Panc1 (cell line): Measurements from ENCODE around the gene MAML3. TPM values are rescaled to one million over a fixed set of nuclear protein-coding genes. Genes with fewer than 3 reads are reported as not detected.

ENCODE experiments used
- ATAC-seq: fragments of 200-7000 bp; cut with Tn5 transposase; 2 replicates; pipeline ENCODE4 v1.9.1; 2020; ENCODE audit warnings: mild to moderate bottlenecking, moderate library complexity
- BruUV-seq: library from RNA; stranded (reverse); fragments of 400-500 nt; replicated peaks from 2 replicates; lab custom pipeline; 2021; lab: Mats Ljungman, UMichigan
- CTCF ChIA-PET: fragments of 300-600 bp; sonication (Branson Sonifier 250); formaldehyde crosslinking; loops from one replicate; lab custom pipeline; 2022; ENCODE audit warnings: antibody characterized with exemption; lab: Charles Lee
- POLR2A ChIA-PET: fragments of 300-600 bp; sonication (Branson Sonifier 250); formaldehyde crosslinking; loops from one replicate; lab custom pipeline; 2022; ENCODE audit warnings: antibody characterized with exemption; lab: Charles Lee
- DNase-seq: peaks from one replicate; pipeline ENCODE4 v3.0.0-alpha.2; 2010; ENCODE audit warnings: low read depth, low spot score
- H3K27ac ChIP-seq: 2 replicates; pipeline ENCODE4 v1.5.1; 2011; ENCODE audit warnings: mild to moderate bottlenecking, low read length, inconsistent platforms
- H3K27me3 ChIP-seq: fragments of 200-500 bp; sonication (Bioruptor generic); 2 replicates; pipeline ENCODE4 v1.6.0; 2014; ENCODE audit warnings: low read length, inconsistent platforms; ENCODE audit not compliant: control insufficient read depth, insufficient read depth
- H3K36me3 ChIP-seq: fragments of 200-500 bp; sonication (Bioruptor generic); 2 replicates; pipeline ENCODE4 v1.5.1; 2014; ENCODE audit warnings: inconsistent platforms, mild to moderate bottlenecking, low read length, moderate library complexity; ENCODE audit not compliant: control insufficient read depth, insufficient read depth
- H3K4me1 ChIP-seq: 2 replicates; pipeline ENCODE4 v1.5.1; 2011; ENCODE audit warnings: inconsistent platforms, mild to moderate bottlenecking, low read length, moderate library complexity; ENCODE audit not compliant: control insufficient read depth, insufficient read depth
- H3K4me3 ChIP-seq, 2 experiments: 2 replicates each; pipeline ENCODE4 v1.5.1; 2011 to 2012; ENCODE audit warnings: low read depth in 2 of 2, low read length in 2 of 2, mild to moderate bottlenecking in 2 of 2, inconsistent platforms in 1 of 2, moderate library complexity in 1 of 2
- H3K9me3 ChIP-seq: fragments of 200-500 bp; sonication (Bioruptor generic); 2 replicates; pipeline ENCODE4 v1.5.1; 2014; ENCODE audit warnings: low read depth, mild to moderate bottlenecking, inconsistent platforms, low read length, moderate library complexity; ENCODE audit not compliant: control insufficient read depth, insufficient read depth
- CTCF ChIP-seq: fragments of 450-650 bp; IDR thresholded peaks from 2 replicates; pipeline ENCODE4 v1.5.1; 2017; ENCODE audit warnings: mild to moderate bottlenecking
- POLR2AphosphoS5 ChIP-seq: IDR thresholded peaks from 2 replicates; pipeline ENCODE4 v1.6.1; 2012; ENCODE audit warnings: mild to moderate bottlenecking, low read depth, low read length, moderate library complexity
- SIN3A ChIP-seq: IDR thresholded peaks from 2 replicates; pipeline ENCODE4 v1.6.1; 2012; ENCODE audit warnings: low read depth, mild to moderate bottlenecking, low read length, moderate library complexity, borderline replicate concordance; ENCODE audit not compliant: insufficient read depth
- TCF7L2 ChIP-seq: IDR thresholded peaks from 2 replicates; pipeline ENCODE4 v1.6.1; 2011; ENCODE audit warnings: mild to moderate bottlenecking, low read depth, low read length, inconsistent platforms
- in situ Hi-C: cut with HindIII; loops from 2 replicates; pipeline ENCODE4 v1.10.0; 2016; ENCODE audit warnings: low sequenced_read_pairs, low pct_unique_long_range_greater_than_20kb
- intact Hi-C: fragments of 100-400 bp; cut with micrococcal nuclease; formaldehyde crosslinking; loops from one replicate; pipeline ENCODE4 v1.10.0; 2022; ENCODE audit not compliant: unreplicated experiment
- total RNA-seq: library from RNA; stranded (reverse); gene quantifications from one replicate; pipeline ENCODE4 v1.2.1, GENCODE V29; 2021; ENCODE audit not compliant: unreplicated experiment
- TF ChIP-seq, protein P1 (sequence below), 2 experiments: IDR thresholded peaks; 2 replicates each; pipeline ENCODE4 v1.6.1; 2011 to 2012; ENCODE audit warnings: low read depth in 2 of 2, control low read depth in 1 of 2, low read length in 1 of 2, mild to moderate bottlenecking in 1 of 2, moderate library complexity in 1 of 2; ENCODE audit not compliant: insufficient read depth in 1 of 2

MAML3 gene
- total RNA-seq, 1 experiment from 2014 or later: 7.7 TPM

- Histone ChIP-seq H3K9me3 (no peaks in the 10 kb centered on the region), H3K36me3 (no peaks in the 10 kb centered on the region), H3K27me3 (no peaks in the 10 kb centered on the region), H3K27ac (no peak overlapping the region), H3K4me1 (peaks cover 33% of the 10 kb centered on the region), H3K4me3 (no peak overlapping the region)
- ATAC-seq (no peak), DNase-seq (no peak)
- in situ Hi-C loops: no loop called here
- ChIA-PET POLR2A (no interaction called here), CTCF (no interaction called here)
- TF ChIP-seq, protein P1, sequence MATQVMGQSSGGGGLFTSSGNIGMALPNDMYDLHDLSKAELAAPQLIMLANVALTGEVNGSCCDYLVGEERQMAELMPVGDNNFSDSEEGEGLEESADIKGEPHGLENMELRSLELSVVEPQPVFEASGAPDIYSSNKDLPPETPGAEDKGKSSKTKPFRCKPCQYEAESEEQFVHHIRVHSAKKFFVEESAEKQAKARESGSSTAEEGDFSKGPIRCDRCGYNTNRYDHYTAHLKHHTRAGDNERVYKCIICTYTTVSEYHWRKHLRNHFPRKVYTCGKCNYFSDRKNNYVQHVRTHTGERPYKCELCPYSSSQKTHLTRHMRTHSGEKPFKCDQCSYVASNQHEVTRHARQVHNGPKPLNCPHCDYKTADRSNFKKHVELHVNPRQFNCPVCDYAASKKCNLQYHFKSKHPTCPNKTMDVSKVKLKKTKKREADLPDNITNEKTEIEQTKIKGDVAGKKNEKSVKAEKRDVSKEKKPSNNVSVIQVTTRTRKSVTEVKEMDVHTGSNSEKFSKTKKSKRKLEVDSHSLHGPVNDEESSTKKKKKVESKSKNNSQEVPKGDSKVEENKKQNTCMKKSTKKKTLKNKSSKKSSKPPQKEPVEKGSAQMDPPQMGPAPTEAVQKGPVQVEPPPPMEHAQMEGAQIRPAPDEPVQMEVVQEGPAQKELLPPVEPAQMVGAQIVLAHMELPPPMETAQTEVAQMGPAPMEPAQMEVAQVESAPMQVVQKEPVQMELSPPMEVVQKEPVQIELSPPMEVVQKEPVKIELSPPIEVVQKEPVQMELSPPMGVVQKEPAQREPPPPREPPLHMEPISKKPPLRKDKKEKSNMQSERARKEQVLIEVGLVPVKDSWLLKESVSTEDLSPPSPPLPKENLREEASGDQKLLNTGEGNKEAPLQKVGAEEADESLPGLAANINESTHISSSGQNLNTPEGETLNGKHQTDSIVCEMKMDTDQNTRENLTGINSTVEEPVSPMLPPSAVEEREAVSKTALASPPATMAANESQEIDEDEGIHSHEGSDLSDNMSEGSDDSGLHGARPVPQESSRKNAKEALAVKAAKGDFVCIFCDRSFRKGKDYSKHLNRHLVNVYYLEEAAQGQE (IDR thresholded peaks at IDR 0.05; ENCODE audit: insufficient read depth in 1 of 2, low read depth in 2 of 2, low read length in 1 of 2): no peak
- TF ChIP-seq TCF7L2 (no peak), SIN3A (no peak)
- no TSS peak for BruUV-seq
- intact Hi-C loops: no loop called here
Measured at GRCh38 chr4:139915037-139915436, 238.9 kb downstream of the MAML3 start.

DNA sequence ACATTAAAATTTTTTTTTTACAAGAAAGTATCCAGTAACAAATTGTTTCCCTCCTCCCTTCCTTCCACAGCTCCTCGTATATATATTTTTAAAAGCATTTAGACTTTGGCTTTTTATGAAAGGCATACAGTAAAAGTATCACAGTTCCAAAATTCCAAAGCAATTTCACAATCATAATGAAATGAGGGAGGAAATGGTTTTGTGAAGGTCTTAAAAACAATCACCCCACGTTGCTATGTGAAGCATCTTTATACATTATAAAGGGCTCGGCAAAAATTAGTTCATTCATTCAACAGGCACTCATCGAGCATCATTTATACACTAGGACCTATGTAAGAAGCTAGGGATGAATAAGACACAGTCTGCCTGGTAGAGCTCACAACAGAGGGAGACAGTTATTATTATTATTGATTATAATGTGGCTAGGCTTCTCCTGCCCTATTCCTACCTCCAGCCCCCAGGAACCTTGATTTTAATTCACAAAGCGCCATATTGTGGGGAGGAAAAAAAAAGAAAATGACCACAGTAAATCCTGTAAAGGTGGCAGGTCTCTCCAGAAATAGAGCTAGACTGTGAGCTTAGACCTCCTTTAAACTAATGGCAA, 239.9 kb downstream of the MAML3 start:
- ATAC-seq (no peak), DNase-seq (no peak)
- in situ Hi-C loops: no loop called here
- Histone ChIP-seq H3K27ac (peak overlapping the region; percentile 39; the same call in 1 of the 2 replicates), H3K4me3 (no peak overlapping the region), H3K27me3 (no peaks in the 10 kb centered on the region), H3K4me1 (peaks cover 28% of the 10 kb centered on the region), H3K9me3 (no peaks in the 10 kb centered on the region), H3K36me3 (no peaks in the 10 kb centered on the region)
- CTCF ChIA-PET: interaction anchor here (0.6 kb wide), 1 partner anchor 145 kb away, joined by 3 read pairs; no protein-coding TSS in a partner anchor
- intact Hi-C loops: no loop called here
- TF ChIP-seq SIN3A (no peak), CTCF (no peak), TCF7L2 (no peak), POLR2AphosphoS5 (no peak)
- TF ChIP-seq, protein P1 (IDR thresholded peaks at IDR 0.05; ENCODE audit: insufficient read depth in 1 of 2, low read depth in 2 of 2, low read length in 1 of 2): no peak
- POLR2A ChIA-PET: no interaction called here
- BruUV-seq: no TSS peak
